Measurements from ENCODE around the gene RUSC1. TPM values are rescaled to one million over a fixed set of nuclear protein-coding genes. Genes with fewer than 3 reads are reported as not detected.
"Not testable (repeated sequence)": the region's sequence is repeated elsewhere in the genome, so short reads cannot be mapped to it uniquely, and the experiment has no call there.

RUSC1 gene
- total and polyA plus RNA-seq, 4 donors = 28.4 to 129 (median 78.0) TPM

DNA sequence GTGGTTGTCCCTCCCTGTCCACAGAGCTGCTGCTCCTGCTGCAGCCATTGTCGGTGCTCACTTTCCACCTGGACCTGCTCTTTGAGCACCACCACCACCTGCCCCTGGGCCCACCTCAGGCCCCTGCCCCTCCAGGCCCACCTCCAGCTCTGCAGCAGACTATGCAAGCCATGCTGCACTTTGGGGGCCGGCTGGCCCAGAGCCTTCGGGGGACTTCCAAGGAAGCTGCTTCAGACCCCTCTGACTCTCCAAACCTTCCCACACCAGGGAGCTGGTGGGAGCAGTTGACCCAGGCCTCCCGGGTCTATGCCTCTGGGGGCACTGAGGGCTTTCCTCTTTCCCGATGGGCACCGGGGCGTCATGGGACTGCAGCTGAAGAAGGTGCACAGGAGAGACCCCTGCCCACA lies 5.9 kb downstream of the RUSC1 start:
- no peak overlapping the region for H3K4me3 ChIP-seq (ENCODE audit: low read depth, low read length)
- no peaks in the 10 kb centered on the region for H3K27me3 ChIP-seq (ENCODE audit: control insufficient read depth, insufficient read depth, low read length)
- H3K27ac ChIP-seq (ENCODE audit: low read depth, low read length) = no peak overlapping the region
- DNase-seq (ENCODE audit: low read depth in 4 of 6, low spot score in 6 of 6) = no peak
- H3K36me3 ChIP-seq (ENCODE audit: control insufficient read depth, insufficient read depth, low read length) = peaks cover 63% of the 10 kb centered on the region
- H3K4me1 ChIP-seq (ENCODE audit: control insufficient read depth, insufficient read depth, low read length) = peaks cover 34% of the 10 kb centered on the region
- over 99% methylated on average over 7 of the region's 7 CpGs for WGBS (ENCODE audit: insufficient coverage)
- H3K9me3 ChIP-seq (ENCODE audit: control insufficient read depth, insufficient read depth, low read length) = no peaks in the 10 kb centered on the region

DNA sequence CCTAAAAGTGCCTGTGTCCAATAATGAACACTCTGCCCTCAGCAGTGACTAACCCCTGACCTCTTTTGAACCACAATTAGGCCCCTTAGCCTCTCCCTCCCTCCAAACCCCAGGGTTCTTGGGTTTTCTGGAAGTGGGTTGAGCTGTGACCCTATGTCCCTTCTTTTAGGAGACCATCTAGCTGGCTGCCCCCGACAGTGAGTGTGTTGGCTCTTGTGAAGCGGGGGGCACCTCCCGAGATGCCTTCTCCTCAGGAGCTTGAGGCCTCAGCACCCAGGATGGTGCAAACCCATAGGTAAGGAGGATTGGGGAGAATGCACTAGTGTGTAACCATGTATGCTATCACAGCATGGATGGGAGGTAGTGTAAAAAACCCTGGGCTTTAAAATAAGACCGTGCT lies 7.3 kb downstream of the RUSC1 start:
- 90% methylated on average over 4 of the region's 4 CpGs for WGBS (ENCODE audit: insufficient coverage)

DNA sequence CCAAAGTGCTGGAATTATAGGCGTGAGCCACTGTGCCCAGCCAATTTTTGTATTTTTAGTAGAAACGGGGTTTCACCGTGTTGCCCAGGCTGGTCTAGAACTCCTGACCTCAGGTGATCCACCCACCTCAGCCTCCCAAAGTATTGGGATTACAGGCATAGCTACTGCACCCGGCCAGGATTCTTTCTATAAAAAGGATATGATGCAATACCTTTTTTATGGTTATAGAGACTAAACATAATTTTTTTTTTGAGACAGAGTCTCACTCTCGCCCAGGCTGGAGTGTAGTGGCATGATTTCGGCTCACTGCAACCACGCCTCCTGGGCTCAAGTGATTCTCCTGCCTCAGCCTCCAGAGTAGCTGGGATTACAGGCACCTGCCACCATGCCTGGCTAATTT lies 8.2 kb downstream of the RUSC1 start:
- not testable (repeated sequence) for DNase-seq (ENCODE audit: low read depth in 4 of 6, low spot score in 6 of 6); H3K4me3 ChIP-seq (ENCODE audit: low read depth, low read length); H3K9me3 ChIP-seq (ENCODE audit: control insufficient read depth, insufficient read depth, low read length); H3K27me3 ChIP-seq (ENCODE audit: control insufficient read depth, insufficient read depth, low read length); H3K27ac ChIP-seq (ENCODE audit: low read depth, low read length)
- WGBS (ENCODE audit: insufficient coverage) = 98% methylated on average over 6 of the region's 7 CpGs
- Histone ChIP-seq H3K4me1 (ENCODE audit: control insufficient read depth, insufficient read depth, low read length) (peaks cover 19% of the 10 kb centered on the region), H3K36me3 (ENCODE audit: control insufficient read depth, insufficient read depth, low read length) (peaks cover 66% of the 10 kb centered on the region)

More for the DNA sequence above, 7.3 kb downstream of the RUSC1 start:
- H3K4me3 ChIP-seq (ENCODE audit: low read depth, low read length) = no peak overlapping the region
- H3K27me3 ChIP-seq (ENCODE audit: control insufficient read depth, insufficient read depth, low read length) = no peaks in the 10 kb centered on the region
- H3K36me3 ChIP-seq (ENCODE audit: control insufficient read depth, insufficient read depth, low read length) = peaks cover 66% of the 10 kb centered on the region
- no peak for DNase-seq (ENCODE audit: low read depth in 4 of 6, low spot score in 6 of 6)
- H3K27ac ChIP-seq (ENCODE audit: low read depth, low read length) = no peak overlapping the region
- no peaks in the 10 kb centered on the region for H3K9me3 ChIP-seq (ENCODE audit: control insufficient read depth, insufficient read depth, low read length)
- peaks cover 23% of the 10 kb centered on the region for H3K4me1 ChIP-seq (ENCODE audit: control insufficient read depth, insufficient read depth, low read length)

DNA sequence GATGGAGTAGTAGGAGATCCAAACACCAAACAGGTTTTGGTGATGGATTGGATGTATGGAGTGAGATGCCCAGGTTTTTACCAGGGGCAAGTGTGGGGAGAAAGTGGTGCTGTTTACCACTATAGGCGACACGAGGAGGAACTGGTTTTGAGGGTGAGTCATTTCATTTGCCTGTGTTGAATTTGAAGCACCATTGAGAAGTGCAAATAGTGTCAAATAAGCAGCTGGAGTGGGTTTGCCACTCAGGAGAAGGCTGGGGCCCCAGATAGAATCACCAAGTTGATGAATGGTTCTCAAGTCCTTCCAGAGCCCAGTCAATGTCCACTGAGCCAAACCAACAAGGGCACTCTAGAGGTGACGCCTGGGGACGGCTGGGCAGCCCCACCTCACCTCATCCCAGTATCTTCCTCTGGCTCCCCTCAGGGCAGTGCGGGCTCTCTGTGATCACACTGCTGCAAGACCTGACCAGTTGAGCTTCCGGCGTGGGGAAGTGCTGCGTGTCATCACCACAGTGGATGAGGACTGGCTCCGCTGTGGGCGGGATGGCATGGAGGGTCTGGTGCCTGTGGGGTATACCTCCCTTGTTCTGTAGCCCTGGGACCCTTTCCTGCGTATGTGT lies 9.4 kb downstream of the RUSC1 start:
- Histone ChIP-seq H3K36me3 (ENCODE audit: control insufficient read depth, insufficient read depth, low read length) (peaks cover 68% of the 10 kb centered on the region), H3K27ac (ENCODE audit: low read depth, low read length) (no peak overlapping the region)
- WGBS (ENCODE audit: insufficient coverage) = 96% methylated on average over 10 of the region's 11 CpGs

DNA sequence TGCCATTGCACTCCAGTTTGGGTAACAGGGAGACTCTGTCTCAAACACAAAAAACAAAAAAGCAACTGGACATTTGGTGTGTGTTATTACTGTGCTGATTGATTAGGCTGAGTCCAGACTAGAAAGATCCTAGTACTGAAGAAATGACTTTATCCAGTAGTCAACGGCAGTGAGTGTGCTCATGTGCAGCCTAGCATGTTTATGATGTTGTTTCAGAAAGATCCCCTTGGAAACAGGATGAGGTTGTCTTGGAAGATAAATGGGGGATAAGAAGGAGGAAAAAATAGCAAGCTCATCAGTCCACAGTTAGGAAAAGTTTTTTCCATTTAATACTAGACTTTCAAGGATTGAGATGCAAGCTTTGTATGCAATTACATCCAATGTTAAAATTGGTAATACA lies 14.3 kb downstream of the RUSC1 start:
- no peaks in the 10 kb centered on the region for H3K9me3 ChIP-seq (ENCODE audit: control insufficient read depth, insufficient read depth, low read length)
- H3K36me3 ChIP-seq (ENCODE audit: control insufficient read depth, insufficient read depth, low read length) = peaks cover 35% of the 10 kb centered on the region
- 43% methylated on average over 1 of the region's 1 CpG for WGBS (ENCODE audit: insufficient coverage)
- peak in 1 of 6 donors; percentile 9 for DNase-seq (ENCODE audit: low read depth in 4 of 6, low spot score in 6 of 6)
- H3K4me3 ChIP-seq (ENCODE audit: low read depth, low read length) = no peak overlapping the region
- no peaks in the 10 kb centered on the region for H3K4me1 ChIP-seq (ENCODE audit: control insufficient read depth, insufficient read depth, low read length)
- H3K27ac ChIP-seq (ENCODE audit: low read depth, low read length) = no peak overlapping the region
- no peaks in the 10 kb centered on the region for H3K27me3 ChIP-seq (ENCODE audit: control insufficient read depth, insufficient read depth, low read length)

More for the DNA sequence above, 9.4 kb downstream of the RUSC1 start:
- Histone ChIP-seq H3K4me1 (ENCODE audit: control insufficient read depth, insufficient read depth, low read length) (peaks cover 9% of the 10 kb centered on the region), H3K4me3 (ENCODE audit: low read depth, low read length) (no peak overlapping the region), H3K9me3 (ENCODE audit: control insufficient read depth, insufficient read depth, low read length) (no peaks in the 10 kb centered on the region), H3K27me3 (ENCODE audit: control insufficient read depth, insufficient read depth, low read length) (no peaks in the 10 kb centered on the region)
- DNase-seq (ENCODE audit: low read depth in 4 of 6, low spot score in 6 of 6) = no peak

DNA sequence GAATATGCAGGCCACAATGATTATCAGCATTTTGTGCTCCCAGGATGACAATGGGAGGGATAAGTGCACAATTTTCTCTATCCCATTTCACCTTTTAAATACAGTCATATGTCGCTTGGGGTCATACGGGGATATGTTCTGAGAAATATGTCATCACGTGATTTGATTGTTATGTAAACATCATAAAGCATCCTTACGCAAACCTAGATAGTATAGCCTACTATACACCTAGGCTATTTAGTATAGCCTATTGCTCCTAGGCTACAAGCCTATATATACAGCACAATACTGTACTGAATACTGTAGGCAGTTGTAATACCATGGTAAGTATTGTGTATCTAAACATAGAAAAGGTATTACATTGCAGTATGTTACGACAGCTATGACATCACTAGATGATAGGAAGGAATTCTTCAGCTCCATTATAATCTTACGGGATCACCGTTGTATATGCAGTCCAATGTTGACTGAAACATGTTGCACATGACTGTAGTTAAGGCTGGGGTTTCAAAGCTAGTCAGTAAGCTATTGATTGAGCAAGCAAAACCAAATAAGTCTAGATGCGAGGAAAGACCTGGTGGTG lies 18.9 kb downstream of the RUSC1 start:
- no peaks in the 10 kb centered on the region for H3K27me3 ChIP-seq (ENCODE audit: control insufficient read depth, insufficient read depth, low read length)
- H3K36me3 ChIP-seq (ENCODE audit: control insufficient read depth, insufficient read depth, low read length) = peaks cover 36% of the 10 kb centered on the region
- WGBS (ENCODE audit: insufficient coverage) = 94% methylated on average over 3 of the region's 8 CpGs
- DNase-seq (ENCODE audit: low read depth in 4 of 6, low spot score in 6 of 6) = no peak
- no peak overlapping the region for H3K27ac ChIP-seq (ENCODE audit: low read depth, low read length)
- no peaks in the 10 kb centered on the region for H3K9me3 ChIP-seq (ENCODE audit: control insufficient read depth, insufficient read depth, low read length)
- H3K4me3 ChIP-seq (ENCODE audit: low read depth, low read length) = no peak overlapping the region
- H3K4me1 ChIP-seq (ENCODE audit: control insufficient read depth, insufficient read depth, low read length) = no peaks in the 10 kb centered on the region

DNA sequence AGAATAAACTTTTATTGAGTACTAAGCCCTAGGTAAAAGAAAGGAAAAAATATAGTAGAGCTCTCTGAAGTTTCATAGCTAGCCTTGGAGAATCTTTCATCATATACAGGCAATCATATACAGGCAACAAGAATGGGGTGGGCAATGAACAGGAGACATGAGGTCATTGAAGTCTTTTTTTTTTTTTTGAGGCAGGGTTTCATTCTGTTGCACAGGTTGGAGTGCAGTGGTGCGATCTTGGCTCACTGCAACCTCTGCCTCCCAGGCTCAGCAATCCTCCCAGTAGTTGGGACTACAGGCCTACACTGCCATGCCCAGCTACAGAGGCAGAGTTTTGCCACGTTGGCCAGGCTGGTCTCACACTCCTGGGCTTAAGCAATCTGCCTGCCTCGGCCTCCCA lies 22.1 kb downstream of the RUSC1 start:
- no peaks in the 10 kb centered on the region for H3K27me3 ChIP-seq (ENCODE audit: control insufficient read depth, insufficient read depth, low read length)
- WGBS (ENCODE audit: insufficient coverage) = 100% methylated on average over 3 of the region's 3 CpGs
- H3K9me3 ChIP-seq (ENCODE audit: control insufficient read depth, insufficient read depth, low read length) = no peaks in the 10 kb centered on the region
- H3K4me3 ChIP-seq (ENCODE audit: low read depth, low read length) = no peak overlapping the region
- peaks cover 50% of the 10 kb centered on the region for H3K36me3 ChIP-seq (ENCODE audit: control insufficient read depth, insufficient read depth, low read length)
- no peak overlapping the region for H3K27ac ChIP-seq (ENCODE audit: low read depth, low read length)
- no peaks in the 10 kb centered on the region for H3K4me1 ChIP-seq (ENCODE audit: control insufficient read depth, insufficient read depth, low read length)
- no peak for DNase-seq (ENCODE audit: low read depth in 4 of 6, low spot score in 6 of 6)

DNA sequence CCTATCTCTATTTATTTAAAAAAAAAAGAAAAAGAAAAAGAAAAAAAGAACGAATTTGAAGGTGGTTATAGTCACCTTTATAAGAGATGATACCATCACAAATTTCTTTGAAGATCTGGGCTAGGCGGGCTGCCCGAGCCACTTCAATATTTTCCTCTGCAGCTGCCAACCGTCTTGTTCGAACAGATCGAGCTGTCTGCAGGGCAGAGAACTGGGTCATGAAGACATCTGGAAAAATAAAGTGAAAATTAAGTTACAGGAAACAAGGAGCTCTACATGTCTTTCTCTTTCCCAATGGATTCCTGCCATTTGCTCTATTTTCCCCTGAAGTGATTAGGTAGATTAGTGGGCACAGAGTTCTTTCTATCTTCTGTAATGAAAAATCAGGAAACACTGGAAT lies 31.9 kb downstream of the RUSC1 start:
- no peaks in the 10 kb centered on the region for H3K27me3 ChIP-seq (ENCODE audit: control insufficient read depth, insufficient read depth, low read length)
- H3K27ac ChIP-seq (ENCODE audit: low read depth, low read length) = no peak overlapping the region
- H3K4me3 ChIP-seq (ENCODE audit: low read depth, low read length) = no peak overlapping the region
- H3K36me3 ChIP-seq (ENCODE audit: control insufficient read depth, insufficient read depth, low read length) = peaks cover 54% of the 10 kb centered on the region
- no peaks in the 10 kb centered on the region for H3K4me1 ChIP-seq (ENCODE audit: control insufficient read depth, insufficient read depth, low read length)
- no peak for DNase-seq (ENCODE audit: low read depth in 4 of 6, low spot score in 6 of 6)
- WGBS (ENCODE audit: insufficient coverage) = 100% methylated on average over 2 of the region's 6 CpGs
- no peaks in the 10 kb centered on the region for H3K9me3 ChIP-seq (ENCODE audit: control insufficient read depth, insufficient read depth, low read length)

DNA sequence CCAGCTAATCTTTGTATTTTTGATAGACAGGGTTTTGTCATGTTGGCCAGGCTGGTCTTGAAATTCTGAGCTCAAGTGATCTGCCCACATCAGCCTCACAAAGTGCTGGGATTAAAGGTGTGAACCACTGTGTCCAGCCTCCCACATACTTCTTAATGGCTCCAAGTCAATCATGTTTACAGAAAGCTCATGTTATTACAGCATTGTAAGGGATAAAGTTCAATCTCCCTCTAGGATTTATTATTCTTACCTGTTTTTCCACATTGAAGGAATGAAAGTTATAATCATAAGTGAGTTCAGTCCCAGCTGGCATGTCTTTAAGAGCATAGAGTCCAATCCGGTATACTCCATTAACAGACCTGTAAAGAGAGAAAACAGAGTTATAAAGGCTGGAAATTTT lies 39.4 kb downstream of the RUSC1 start:
- H3K36me3 ChIP-seq (ENCODE audit: control insufficient read depth, insufficient read depth, low read length) = peaks cover 63% of the 10 kb centered on the region
- no peak overlapping the region for H3K4me3 ChIP-seq (ENCODE audit: low read depth, low read length)
- whole genome bisulfite sequencing (ENCODE audit: insufficient coverage) = no CpG with 5 or more reads among the region's 1 CpG
- no peaks in the 10 kb centered on the region for H3K9me3 ChIP-seq (ENCODE audit: control insufficient read depth, insufficient read depth, low read length)
- no peak overlapping the region for H3K27ac ChIP-seq (ENCODE audit: low read depth, low read length)
- no peaks in the 10 kb centered on the region for H3K4me1 ChIP-seq (ENCODE audit: control insufficient read depth, insufficient read depth, low read length)
- no peaks in the 10 kb centered on the region for H3K27me3 ChIP-seq (ENCODE audit: control insufficient read depth, insufficient read depth, low read length)
- no peak for DNase-seq (ENCODE audit: low read depth in 4 of 6, low spot score in 6 of 6)

DNA sequence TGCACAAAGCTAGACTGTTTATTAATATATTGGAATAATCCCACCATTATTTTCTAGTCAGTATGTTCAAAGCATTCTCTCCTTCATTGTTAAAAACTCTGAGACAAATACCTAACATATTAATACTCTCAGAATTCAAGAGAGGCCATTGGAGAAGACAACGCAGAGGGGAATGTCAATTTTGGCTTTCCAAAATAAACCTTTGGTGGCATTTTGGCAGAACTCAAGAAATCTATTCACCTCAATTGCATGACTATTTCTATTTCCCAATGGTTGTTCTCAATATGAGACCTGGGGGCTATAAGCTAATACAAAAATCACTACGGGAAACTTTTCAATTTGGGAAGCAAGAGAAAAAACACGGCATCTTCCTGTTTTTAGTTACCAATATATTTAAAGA lies 58.5 kb downstream of the RUSC1 start:
- no peaks in the 10 kb centered on the region for H3K27me3 ChIP-seq (ENCODE audit: control insufficient read depth, insufficient read depth, low read length)
- no peak for DNase-seq (ENCODE audit: low read depth in 4 of 6, low spot score in 6 of 6)

More for the DNA sequence above, 58.5 kb downstream of the RUSC1 start:
- no peaks in the 10 kb centered on the region for H3K9me3 ChIP-seq (ENCODE audit: control insufficient read depth, insufficient read depth, low read length)
- H3K36me3 ChIP-seq (ENCODE audit: control insufficient read depth, insufficient read depth, low read length) = peaks cover 35% of the 10 kb centered on the region
- H3K27ac ChIP-seq (ENCODE audit: low read depth, low read length) = no peak overlapping the region
- WGBS (ENCODE audit: insufficient coverage) = no CpG with 5 or more reads among the region's 3 CpGs
- H3K4me1 ChIP-seq (ENCODE audit: control insufficient read depth, insufficient read depth, low read length) = no peaks in the 10 kb centered on the region
- no peak overlapping the region for H3K4me3 ChIP-seq (ENCODE audit: low read depth, low read length)

Measured in spinal cord (tissue), 10 donors.